GM19438 (cell line): ENCODE measurements around the gene VAV2.
A peak's percentile ranks its signal among the peaks of the same experiment; 100 is the strongest.

ENCODE experiments used
- ATAC-seq: cut with Tn5 transposase; IDR thresholded peaks from one replicate; pipeline ENCODE4 v1.9.1; 2021; ENCODE audit warnings: low read depth; ENCODE audit not compliant: unreplicated experiment

VAV2 gene

DNA sequence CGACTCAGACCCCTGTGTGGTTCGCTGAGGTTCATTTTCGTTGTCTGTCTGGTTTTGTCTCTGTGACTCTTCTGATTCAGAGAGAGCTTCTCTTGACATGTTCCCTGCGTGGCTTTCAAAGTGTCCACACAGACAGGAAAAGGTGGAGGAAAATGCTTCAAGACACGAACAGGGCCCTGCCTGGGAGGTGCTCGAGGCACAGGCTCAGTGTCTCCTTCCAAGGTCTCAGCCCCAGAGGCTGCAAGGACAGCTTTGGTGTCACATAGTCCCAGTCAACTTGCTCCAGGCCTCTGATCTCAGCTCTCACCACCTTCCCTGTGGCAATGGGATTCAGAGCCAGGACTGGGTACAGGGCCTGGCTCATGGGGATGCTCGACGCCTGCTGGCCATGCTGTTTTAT, 202.3 kb downstream of the VAV2 start:
- no peak for ATAC-seq

DNA sequence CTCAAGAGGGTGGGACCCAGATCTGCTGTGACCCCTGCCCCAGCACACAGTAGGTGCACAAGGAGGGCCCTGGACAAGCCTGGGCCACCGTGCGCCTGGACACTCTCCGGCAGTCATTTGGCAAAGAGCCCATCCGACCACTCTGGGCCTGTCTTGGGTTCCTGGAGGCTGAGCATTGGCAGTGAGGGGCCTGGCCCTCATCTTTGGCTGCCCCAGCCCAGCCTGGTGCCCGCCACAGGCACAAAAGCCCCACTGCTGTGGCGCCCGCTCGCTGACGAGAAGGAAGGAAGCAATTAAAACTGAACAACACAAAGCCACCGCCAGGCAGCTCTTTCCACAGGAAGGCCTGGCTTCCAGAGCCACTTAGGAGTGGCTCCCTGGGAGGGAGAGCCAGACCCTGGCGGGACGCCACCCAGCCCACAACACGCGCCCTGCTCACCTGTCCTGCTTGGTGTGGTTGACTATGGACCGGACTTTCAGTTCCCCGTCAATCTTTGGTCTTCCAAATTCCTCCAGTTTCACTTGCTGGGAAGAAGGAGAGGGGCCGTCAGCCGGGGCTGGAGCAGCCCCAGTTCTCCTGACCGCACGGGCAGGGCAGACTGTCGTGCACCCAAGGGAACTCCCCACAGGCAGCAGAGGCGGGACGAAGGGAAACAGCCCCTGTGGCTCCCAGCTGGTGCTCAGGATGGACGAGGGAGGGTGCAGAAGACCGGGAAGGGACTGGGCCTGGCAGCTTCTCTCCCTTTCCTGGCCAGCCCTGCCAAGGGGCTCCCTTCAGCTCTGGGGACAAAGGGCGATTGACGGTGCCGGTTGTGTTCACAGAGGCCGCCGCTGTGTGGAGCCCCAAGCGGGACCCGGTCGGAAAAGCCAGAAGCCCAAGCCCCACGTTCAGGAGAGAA, 203.1 kb downstream of the VAV2 start:
- ATAC-seq = no peak

DNA sequence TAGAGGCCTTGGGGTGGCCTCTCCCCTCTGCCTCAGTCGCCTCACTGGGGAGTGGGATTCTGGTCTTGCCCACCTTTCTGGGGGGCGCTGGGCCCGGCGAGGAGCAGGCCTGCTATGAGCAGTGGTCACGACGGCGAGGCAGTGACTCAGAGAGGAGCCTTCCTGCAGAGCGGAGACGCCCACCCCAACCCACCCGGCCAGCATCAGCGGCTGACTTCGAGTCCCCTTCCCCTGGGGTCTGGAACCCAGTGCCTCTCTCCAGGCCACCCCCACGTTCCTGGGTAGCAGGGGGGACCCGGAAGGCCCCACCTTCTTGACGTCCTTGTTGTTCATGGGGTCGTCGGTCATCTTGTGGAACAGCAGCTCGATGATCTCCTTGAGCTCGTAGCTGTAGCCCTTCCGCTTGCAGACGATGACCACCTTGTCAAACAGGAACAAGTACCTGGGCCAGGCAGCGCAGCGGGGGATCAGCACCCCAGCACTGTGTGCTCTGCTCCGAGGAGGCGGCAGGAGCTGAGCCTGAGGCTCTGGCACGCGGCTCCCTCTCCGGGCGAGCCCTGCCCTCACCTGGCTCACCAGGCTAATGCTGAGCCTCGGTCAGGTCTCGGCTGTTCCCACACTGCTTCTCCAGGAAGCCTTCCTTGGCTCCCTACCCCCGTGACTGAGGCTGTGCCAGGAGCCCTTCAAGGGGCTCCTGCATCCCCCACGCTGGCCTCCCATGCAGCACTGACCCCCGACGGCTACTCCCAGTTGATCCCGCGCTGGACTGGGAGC, 203.9 kb downstream of the VAV2 start:
- no peak for ATAC-seq

DNA sequence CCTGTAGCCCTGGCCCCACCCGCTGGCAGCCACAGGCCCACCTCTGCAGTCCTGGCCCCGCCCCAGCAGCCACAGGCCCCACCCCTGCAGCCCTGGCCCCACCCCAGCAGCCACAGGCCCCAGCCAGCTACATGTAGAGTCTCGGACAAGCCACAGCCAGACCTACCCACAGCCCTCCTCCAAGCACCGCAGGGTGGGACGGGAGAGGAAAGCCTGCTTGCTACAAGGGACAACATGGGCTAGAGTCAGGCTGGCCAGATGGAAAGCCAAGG, 204.4 kb downstream of the VAV2 start:
- no peak for ATAC-seq

DNA sequence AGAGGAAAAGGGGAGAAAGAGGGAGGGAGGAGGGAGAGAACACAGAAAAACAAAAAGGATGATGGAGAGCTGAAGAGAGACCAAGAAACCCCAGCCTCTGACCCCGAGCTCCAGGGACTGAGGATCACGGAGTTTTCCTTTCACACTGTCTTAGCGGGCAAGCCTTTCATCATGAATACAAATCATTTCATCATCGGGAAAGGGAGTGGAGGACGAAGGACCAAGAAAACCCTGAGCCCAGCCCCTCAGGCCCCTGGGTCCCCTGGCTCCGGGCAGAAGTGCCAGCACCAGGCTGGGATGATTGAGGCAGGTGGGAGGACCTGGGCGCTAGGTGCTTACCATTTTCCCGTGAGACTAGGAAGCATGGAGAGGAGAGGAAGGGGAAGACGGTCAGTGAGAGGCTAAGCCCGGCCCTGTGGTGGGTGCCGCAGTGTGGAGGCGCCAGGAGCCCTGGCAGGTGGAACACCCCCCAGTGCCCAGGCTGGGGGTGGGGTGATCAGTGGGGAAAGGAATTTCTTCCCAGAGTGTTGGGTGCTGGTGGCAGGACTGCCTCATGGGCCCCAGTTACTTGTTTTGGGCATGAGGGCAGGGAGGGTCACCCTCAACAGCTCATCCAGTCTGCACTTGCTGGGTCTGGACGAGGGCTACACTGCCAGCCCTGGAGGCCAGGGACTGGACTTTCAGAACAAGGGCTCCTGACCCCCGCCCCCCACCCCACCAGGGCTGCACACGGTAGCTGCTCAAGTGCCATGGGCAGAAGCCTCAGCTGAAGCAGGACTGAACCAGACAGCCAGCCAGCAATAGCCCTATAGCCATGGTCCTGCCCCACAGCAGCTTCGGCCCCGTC, 205.0 kb downstream of the VAV2 start:
- ATAC-seq = no peak

DNA sequence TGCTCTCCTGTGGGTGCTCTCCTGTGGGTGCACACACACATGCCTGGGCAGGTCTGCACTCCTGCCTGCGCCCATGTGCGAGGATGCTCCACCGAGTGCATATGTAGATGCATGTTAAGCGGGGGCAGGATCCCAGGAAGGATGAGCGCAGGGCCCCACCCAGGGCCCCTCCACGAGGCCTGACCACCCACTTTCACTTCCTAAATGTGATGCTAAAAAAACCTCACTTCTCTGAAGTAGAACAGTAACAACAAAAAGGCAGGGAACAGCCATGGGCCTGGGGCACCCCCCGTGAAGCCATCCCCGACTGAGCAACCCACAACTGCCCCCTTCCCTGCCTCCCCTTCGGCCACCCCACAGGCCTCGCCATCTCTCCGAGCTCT, 205.8 kb downstream of the VAV2 start:
- ATAC-seq = peak; percentile 46

DNA sequence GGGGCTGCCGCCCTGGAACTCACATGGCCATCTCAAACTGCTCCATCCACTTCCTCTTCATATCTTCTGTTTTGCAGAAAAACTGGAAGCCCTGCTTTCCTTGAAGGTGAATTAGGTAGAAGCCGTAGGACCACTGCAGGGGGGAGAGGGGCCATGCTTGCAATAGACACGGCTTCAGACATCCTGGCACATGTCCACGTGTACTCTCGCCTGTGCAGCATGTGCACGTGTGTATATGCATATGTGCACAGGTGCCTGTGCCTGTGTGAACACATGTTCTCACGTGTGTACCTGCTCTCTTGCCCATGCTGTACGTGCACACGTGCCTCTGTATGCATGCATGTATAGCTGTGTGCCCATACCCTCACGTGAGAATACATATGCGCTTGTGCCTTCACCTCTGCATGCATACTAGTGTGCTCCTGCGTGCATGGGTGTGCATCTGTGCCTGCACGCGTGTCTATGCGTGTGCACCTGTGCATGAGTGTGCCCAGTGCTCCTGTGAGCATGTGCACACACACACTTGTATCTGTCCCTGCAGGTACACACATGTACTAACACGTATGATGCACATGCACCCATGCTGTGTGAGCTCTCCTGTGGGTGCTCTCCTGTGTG, 206.3 kb downstream of the VAV2 start:
- ATAC-seq = no peak

DNA sequence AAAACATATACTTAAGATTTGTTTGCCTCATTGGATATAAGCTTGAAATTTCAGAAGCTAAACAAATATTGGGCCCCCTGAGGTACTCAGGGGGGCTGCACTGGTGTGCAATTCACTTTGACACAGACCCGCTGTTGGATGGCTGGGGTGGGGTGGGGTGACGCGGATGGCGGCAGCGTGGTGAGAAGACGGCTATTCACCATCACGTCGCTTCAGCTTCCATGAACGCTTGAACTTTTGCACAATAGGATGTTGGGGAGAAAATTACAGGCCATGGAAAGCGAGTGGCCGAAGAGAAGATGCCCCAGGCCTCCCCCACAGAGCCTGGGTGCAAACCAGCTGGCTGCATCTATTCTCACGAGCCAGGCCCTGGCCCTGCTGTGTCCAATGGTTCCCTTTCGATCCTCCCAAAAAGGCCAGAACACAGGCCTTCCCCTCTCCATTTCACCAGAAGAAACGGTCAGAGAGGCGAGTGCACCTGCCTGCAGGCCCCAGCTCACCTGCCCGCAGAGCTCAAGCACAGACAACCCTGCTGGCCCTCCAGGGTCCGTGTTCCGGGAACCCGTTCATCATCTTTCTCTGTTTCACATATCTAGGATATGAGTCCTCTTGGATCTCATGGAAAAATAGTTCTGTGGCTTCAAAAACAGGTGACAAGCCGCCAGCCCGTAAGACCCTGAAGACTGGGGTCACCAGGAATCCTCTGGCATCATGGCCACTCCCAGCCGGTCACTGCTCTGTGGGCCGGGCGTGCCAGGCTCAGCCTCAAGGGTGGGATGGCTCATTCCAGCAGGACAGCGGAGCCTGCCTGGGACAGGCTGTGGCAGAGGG, 207.2 kb downstream of the VAV2 start:
- ATAC-seq = no peak

DNA sequence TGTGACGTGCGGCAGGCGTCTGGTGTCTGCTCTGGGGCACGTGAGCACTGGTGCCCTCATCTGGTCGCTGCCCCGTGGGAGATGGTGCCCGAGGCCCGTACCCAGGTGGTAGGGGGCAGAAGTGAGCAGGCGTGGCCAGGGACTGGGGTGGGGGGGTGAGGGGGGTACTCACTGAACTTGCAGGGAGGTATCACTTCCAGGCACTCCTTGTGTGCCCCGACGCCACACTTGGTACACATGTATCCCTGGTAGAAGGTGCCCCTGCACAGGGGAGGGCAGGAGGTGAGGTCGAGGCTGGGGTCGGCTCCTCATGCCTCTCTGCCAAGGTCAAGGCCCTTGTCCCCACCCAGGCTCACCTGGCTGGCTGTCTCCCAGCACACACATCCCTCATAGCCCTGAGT, 208.8 kb downstream of the VAV2 start:
- no peak for ATAC-seq

DNA sequence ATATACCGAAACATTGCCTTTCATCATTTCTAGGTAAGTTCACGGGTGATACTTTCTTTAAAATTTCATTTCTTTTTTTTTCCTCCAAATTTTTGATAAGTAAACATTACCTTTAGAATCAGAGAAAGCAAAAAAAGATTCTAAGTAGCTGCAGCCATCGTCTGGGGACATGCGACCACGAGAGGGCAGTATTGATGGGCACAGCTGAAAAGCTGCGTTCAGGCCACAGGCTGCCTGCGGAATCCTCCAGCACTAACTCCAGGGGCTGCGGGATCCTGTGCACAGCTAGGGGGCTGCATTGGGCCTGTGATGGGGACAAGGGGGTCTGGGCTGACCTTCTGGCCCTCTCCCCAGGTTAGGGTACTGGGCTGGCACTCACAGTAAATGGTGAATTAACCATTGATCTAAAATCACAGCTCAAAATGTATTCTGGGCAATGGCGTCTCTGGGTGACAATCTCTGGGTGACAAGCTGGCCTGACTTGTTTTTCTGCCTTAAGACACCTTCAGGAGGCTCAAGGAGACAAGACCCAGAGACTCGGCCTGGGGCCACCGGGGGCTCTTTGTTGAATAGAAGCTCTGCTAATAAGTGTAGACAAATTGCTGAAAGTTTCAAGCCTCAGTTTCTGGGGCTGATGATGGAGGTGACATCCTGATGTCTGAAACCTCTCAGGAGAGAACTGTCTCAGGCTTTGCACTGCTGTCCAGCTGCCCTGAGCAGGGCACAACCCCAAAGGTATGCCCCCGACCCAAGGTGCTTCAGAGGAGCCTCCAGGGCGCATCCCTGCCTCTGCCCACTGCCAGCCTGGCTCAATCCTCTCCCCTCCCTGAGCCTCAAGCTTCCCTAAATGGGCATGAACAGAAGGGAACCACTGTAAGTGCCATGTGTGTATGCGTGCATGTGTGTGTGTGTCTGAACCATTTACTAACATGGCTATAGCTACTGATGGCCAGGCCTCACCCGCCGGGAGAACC, 209.7 kb downstream of the VAV2 start:
- no peak for ATAC-seq

DNA sequence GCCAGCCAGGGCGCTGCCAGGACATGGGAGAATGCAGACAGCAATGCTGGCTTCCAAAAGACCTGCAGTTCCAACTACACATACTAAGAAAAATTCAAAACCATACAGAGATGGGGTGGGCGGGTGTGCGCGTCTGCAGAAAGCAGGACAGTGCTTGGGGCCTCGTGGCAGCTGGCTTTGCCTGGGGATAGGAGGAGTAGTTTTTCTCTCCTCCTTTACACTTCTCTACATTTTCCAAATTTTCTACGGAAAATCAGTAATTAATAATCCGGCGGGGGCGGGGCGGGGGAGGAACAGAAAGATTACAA, 210.3 kb downstream of the VAV2 start:
- ATAC-seq = no peak

DNA sequence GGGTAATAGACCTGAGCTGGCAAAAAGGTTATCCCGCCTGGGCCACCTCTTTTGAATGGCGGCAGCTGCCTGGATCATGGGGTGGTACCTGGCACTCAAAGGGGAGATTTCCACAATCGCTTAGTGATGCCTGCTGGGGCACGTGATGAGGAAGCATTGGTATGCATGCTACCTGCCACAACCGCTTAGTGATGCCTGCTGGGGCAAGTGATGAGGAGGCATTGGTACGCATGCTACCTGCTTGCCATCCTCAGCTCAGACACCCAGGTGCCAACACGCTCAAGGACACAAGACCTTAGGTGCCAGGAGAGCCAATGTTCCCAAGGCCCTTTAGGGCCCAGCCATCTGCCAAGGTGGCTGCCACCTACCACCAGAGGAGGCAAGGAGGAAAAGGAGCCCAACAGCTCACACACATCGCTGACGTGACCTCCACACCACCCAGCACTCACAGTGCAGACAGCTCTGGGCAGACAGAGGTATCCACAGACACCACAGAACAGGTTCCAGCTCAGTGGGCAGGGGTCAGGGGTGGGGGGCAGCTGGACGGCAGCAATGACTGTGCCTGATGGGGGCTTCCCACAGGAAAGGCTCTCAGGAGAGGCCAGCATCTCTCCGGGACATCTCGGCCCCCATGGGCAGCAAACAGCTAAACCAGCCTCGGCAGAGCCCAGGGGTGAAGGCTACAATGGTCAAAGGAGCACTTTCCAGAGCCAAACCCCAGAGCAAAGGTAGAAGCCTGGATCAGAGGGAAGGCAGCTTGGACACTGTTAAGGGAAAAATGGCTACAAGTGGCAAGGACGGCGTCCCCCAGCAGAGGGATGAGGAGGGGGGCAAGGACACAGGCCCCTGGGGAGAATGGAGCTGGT, 210.9 kb downstream of the VAV2 start:
- ATAC-seq = no peak

DNA sequence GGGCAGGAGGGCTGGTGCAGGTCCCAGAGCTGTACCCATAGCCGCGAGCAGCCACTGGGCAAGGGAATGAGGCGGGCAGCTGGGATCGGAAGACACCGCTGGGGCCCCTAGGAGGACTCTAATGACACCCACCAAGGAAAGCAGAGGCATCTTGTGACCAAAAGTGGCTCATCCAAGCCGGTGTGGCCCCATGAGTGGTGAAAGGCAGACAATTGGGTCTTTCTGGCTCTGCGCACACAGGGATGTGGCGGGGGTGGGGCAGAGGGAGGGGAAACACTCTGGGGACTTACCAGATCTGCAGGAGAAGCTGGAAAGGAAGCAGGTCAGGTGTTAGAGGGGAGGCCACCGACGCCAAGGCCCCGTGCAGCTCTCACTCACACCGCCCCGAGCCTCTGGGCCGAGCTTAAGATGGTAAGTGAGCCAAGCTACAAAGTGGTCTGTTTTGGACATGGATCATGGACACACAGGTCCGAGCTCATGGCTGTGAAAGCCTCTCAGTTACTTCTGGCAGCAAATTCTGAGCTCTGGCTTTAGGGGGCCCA, 211.6 kb downstream of the VAV2 start:
- no peak for ATAC-seq

DNA sequence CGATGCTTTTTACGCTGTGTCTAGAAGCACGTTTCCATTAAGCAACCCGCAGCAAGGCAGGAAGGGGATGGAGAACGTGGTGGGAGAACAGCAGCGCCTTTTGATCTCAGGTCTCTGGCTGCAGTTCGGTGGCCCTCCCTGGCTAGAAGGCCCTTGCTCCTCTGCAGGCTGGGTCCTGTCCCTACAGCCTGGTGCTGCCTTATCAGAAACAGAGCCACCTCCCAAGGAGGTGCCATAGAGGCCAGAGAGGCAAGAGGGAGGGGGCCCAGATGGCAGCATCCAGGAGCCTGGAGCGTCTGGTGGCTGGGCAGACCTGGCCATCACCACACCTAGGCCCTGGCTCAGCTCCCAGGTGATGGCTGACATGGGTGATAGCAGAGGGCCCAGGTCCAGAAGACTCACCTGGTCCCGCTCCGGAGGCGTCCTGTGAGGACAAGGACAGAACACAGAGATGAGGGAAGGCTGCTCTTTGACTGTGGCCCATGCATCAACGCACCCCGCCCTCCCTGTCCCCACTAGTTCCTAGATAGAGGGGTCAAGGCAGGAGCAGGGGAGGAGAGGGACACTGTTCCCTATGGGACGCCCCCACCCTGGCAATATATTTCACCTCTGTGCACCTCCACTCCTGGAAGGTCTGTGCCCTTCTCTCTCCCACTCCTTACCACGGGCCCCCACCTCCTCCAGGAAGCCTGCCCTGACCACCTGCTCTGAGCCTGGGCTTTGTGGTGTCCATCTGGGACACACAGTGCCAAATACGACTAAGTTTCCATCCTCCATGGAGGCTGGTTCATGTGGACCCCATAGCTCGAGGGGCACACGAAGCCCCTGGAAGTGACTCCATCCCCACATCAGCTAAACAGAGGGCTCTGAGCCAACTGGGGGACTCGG, 212.4 kb downstream of the VAV2 start:
- ATAC-seq = no peak

DNA sequence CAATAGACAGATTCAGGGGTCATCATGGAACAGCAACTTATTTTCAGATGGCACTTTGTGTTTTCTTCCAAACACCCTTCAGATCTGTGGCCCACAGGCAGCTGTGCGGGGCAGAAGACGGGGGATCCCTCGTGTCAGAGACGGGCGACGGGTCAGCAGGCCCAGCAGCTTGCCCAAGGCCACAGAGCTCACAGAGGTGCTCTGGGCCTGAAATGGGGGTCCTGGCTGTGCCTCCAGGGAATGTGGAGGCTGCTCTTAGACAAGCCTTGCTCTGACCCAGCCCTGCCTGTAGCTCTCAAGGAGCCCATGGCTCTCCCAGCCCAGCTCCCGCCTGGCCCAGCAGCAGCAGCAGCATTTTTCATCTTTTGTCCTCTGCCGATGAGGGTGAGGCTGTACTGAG, 213.0 kb downstream of the VAV2 start:
- no peak for ATAC-seq

DNA sequence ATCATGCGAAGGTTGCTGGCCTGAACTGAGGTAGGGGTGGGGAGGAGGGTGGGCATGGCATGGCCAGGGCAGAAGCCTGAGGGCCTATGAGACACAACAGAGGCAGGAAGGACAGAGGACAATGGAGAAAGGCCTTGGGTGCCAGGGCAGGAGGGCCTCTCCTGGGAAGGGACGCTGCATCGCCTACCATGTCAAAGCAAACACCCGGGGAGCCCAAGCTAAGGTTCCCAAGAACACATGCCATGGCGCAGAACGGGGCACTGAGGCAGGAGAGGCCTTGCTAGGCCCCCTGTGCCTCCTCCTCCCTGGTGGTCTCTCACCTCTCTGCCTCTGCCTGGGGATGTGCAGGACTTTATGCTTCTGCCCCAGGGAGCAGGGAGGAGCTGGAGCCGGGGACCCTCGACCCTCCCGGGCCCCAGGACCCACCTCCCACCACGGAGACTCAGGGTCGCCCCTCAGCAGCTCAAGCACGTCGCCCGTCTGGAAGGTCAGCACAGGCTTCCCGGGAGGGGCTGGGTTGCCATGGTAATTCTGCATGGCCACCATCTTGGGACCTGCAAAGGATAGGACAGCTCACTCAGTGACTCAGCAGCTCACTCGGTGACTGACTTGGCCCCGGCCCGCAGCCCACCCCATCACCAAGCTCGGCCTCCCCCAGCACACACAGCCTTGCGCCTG, 213.6 kb downstream of the VAV2 start:
- no peak for ATAC-seq
